GM19035 (cell line): Measurements from ENCODE around the gene KRR1.
"Not testable (repeated sequence)": the region's sequence is repeated elsewhere in the genome, so short reads cannot be mapped to it uniquely, and the experiment has no call there.

Source experiments
- ATAC-seq: cut with Tn5 transposase; IDR thresholded peaks from one replicate; pipeline ENCODE4 v1.9.1; 2021; ENCODE audit not compliant: unreplicated experiment

The KRR1 gene

GRCh38 chr12:75526655-75527511 lies 15.5 kb upstream of the KRR1 start:
- peak; percentile 87 for ATAC-seq

DNA sequence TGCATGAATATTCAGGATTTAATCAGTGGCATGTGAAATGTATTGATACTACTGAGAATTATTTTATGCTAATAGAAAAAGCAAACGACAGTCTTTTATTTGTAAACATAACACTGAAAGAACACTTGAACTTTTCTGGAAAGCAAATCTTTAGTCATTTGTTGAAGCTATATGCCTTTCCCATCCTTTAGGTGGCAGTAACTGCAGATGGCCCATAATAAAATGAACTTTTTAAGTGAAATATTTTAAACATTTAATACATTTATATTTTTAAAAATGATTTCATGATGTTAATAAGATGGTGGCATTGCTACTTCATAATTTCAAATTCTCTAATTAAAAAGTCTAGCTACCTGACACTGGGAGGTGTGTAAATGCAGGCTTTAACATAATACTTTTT lies 13.9 kb upstream of the KRR1 start:
- no peak for ATAC-seq

GRCh38 chr12:75522124-75522523 lies 10.7 kb upstream of the KRR1 start:
- ATAC-seq = not testable (repeated sequence)

GRCh38 chr12:75521224-75521623 lies 9.8 kb upstream of the KRR1 start:
- ATAC-seq = not testable (repeated sequence)

- no peak for ATAC-seq
These were observed 1.8 kb downstream of the KRR1 start for GRCh38 chr12:75509621-75510020.

DNA sequence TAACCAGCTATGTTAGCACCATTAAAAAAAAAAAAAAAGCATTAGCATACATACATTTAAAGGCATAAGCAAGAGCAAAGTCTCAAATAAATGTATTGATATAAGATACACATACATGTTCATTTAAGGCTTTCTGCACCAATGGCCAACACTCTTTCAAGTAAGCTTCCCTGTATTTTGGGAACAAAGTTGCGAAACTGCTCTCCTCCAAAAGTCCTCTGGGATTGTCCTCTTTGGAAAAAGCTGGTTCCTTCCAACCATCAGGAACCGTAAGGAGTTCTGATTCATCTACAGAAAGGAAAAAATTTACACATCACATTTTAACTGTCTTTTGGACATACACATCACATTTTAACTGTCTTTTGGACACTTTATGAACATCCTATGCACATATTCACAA lies 3.2 kb downstream of the KRR1 start:
- no peak for ATAC-seq

GRCh38 chr12:75507086-75507485 lies 4.3 kb downstream of the KRR1 start:
- ATAC-seq = no peak

GRCh38 chr12:75505706-75506312 lies 5.6 kb downstream of the KRR1 start:
- peak; percentile 48 for ATAC-seq

DNA sequence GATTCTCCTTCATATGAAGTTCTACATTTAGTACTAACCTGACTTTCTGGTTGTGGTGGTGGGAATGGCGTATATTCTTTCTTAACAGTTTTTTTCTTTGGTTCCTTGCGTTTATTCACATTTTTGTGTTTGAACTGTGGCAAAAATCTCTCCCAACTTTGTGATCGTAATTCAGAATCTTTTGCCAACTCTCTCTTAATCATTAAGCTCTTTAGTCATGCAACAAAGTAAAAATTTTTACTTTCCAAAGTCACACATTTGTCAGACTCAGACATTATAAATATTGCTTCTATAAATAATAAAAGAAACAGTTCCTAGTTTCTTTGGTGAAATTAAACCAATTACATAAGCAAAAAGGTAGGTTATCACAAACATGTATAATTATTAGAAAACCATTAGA lies 7.5 kb downstream of the KRR1 start:
- ATAC-seq = no peak

- no peak for ATAC-seq
These were observed 8.0 kb downstream of the KRR1 start for GRCh38 chr12:75503459-75503858.

- ATAC-seq = no peak
These were observed 20.2 kb downstream of the KRR1 start for GRCh38 chr12:75491169-75491568.

- ATAC-seq = peak; percentile 69
These were observed 21.7 kb downstream of the KRR1 start for GRCh38 chr12:75489613-75490210.

- no peak for ATAC-seq
These were observed 22.2 kb downstream of the KRR1 start for GRCh38 chr12:75489187-75489586.

DNA sequence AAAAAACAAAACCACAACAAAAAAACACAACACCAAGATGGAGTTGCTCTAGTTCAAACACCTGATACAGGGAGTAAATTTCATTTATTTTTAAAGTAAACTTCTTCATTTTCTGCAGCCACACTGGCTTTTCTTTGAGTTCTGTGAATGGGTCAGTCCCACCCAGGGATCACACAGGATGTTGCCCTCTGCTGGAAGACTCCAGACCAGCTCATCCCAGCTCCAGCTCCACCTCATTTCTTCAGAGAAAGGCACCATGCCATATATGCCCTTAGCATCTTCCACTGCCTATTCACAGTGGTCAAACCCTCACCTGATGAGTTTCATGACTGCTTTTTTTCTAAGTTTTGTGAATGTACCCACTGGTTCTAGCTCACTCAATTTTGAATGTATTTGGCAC lies 22.9 kb downstream of the KRR1 start:
- no peak for ATAC-seq

- no peak for ATAC-seq
These were observed 24.1 kb downstream of the KRR1 start for GRCh38 chr12:75487308-75487707.

DNA sequence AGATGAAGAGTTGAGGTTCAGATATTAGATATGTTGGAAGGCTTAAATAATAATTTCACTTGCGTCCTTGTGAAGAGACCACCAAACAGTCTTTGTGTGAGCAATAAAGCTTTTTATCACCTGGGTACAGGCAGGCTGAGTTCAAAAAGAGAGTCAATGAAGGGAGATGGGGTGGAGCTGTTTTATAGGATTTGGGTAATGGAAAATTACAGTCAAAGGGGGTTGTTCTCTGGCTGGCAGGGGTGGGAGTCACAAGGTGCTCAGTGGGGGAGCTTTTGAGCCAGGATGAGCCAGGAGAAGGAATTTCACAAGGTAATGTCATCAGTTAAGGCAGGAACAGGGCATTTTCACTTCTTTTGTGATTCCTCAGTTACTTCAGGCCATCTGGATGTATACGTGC lies 27.0 kb downstream of the KRR1 start:
- ATAC-seq = not testable (repeated sequence)

DNA sequence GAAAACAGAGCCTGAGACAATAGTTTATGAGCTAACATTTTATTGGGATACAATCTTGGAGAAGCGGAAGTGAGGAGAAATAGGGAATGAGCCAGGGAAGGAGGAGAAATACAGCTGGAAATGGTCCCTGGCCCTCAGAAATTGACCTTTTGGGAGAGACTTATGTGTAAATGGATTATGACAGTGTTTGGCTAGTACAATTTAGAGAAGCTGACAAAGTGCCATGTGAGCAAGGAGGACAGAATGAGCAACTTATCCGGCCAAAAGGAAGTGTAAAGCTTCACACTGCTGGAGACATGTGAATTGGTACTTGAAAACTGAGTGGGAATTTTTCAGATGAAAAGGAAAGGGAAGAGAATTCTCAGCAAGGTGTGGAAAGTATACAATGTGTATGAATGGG lies 28.0 kb downstream of the KRR1 start:
- no peak for ATAC-seq

DNA sequence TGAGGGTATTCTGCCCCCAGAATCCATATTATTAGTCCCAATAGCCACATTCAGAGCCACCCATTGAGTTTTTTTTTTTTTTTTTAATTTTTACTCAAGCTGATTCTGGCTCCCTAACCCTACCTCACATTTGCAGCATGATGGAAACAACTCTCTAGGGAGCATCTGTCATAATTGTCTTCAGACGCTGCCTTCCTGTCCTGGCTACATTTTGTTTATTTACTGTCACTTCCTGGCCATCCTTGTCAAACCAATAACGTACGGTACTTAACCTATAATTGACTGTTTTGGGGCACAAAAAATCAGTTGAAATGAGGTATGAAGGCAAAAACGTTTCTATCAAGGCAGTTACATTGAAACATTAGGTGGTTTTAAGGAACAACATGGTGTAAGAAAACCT lies 28.8 kb downstream of the KRR1 start:
- no peak for ATAC-seq

GRCh38 chr12:75481774-75482173 lies 29.6 kb downstream of the KRR1 start:
- no peak for ATAC-seq

DNA sequence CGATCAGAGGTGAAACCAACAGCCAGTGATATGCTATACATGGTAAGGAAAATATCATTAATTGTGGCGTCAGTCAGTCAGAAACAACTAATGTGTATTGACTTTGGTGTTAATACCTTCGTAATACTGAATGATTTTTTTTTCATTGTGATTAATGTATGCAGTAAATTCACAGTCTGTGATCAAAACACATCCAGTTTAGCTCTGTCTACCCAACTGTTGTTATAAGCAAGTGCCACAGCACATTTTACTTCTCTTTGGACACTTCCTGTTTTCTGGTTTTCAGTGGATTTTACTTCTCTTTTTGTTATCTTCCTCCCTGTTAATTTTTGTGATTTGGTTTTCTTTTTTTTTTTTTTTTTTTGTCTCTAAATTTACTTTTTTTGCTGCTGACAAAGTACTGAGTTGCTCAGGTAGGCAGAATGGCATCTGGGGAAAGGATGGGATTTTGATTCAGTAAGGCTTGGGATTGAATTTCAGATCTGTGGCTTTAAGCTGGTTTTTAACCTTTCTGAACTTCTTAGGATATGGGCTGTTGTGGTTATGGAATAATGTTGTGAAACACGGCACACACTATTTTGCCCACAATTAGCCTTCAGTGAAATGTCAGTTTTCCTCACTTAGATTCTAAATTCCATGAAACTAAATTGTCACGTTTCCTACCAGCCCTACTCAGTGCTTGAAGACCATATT lies 30.2 kb downstream of the KRR1 start:
- peak; percentile 24 for ATAC-seq

- peak; percentile 90 for ATAC-seq
These were observed 30.9 kb downstream of the KRR1 start, which contains the start of gene GLIPR1 for GRCh38 chr12:75480469-75480949. TSS of gene GLIPR1 (plus strand) at chr12:75480755. CDS start at chr12:75480881, 126 bp downstream.
